ENCODE measurements around the gene SKIC3. TPM values are rescaled to one million over a fixed set of nuclear protein-coding genes. Genes with fewer than 3 reads are reported as not detected.

Gene SKIC3
- polyA plus RNA-seq, 2 of the 4 experiments (the other 2 are of a cell fraction): 34.0 to 91.3 TPM

- TF ChIP-seq TP53 (CRISPR knock-in tag; IDR thresholded peaks at IDR 0.05) (no peak), ZSCAN20 (CRISPR knock-in tag; IDR thresholded peaks at IDR 0.05) (no peak), EHMT2 (IDR thresholded peaks at IDR 0.05; ENCODE audit: low read depth) (no peak), REST (IDR thresholded peaks at IDR 0.05) (no peak), JUN (IDR thresholded peaks at IDR 0.05) (no peak), HDAC2 (IDR thresholded peaks at IDR 0.05) (no peak), FOXS1 (CRISPR knock-in tag; IDR thresholded peaks at IDR 0.05) (no peak), RFX5 (IDR thresholded peaks at IDR 0.05) (no peak), RAD21 (conservative IDR thresholded peaks at IDR 0.05 in 1 of 2, IDR thresholded peaks at IDR 0.05 in 1 of 2) (no peak), MAX (IDR thresholded peaks at IDR 0.05) (no peak), MAZ (IDR thresholded peaks at IDR 0.05; ENCODE audit: borderline replicate concordance, low read depth, low read length) (no peak), ZC3H11A (IDR thresholded peaks at IDR 0.05) (no peak), BCL3 (IDR thresholded peaks at IDR 0.05) (no peak), HMGXB4 (CRISPR knock-in tag; IDR thresholded peaks at IDR 0.05; ENCODE audit: borderline replicate concordance) (no peak), USF2 (IDR thresholded peaks at IDR 0.05) (no peak)
- DNase-seq (ENCODE audit: low read depth in 1 of 2, low spot score in 1 of 2) (no peak), FAIRE-seq (no peak), ATAC-seq (no peak)
- no peaks in the 10 kb centered on the region for H3K9me3 ChIP-seq
- no peak overlapping the region for H3K4me2 ChIP-seq
- H3K4me1 ChIP-seq: no peaks in the 10 kb centered on the region
- H3K27ac ChIP-seq: no peak overlapping the region
- no peak overlapping the region for H3K4me3 ChIP-seq
- CTCF ChIA-PET: no interaction called here
- POLR2A ChIA-PET: no interaction called here
- WGBS (ENCODE audit: missing lambda C conversion rate): 89% methylated on average over 1 of the region's 1 CpG
Observed at GRCh38 chr5:95590880-95591279, 36.1 kb upstream of the SKIC3 start.

- FAIRE-seq (no peak), DNase-seq (ENCODE audit: low read depth in 1 of 2, low spot score in 1 of 2) (no peak), ATAC-seq (no peak)
- Histone ChIP-seq H3K4me2 (no peak overlapping the region), H3K9me3 (no peaks in the 10 kb centered on the region), H3K4me1 (no peaks in the 10 kb centered on the region), H3K27ac (no peak overlapping the region), H3K4me3 (no peak overlapping the region)
- WGBS (ENCODE audit: missing lambda C conversion rate): 98% methylated on average over 1 of the region's 1 CpG
- ChIA-PET POLR2A (no interaction called here), CTCF (no interaction called here)
- no peak for TF ChIP-seq SREBF2 (IDR thresholded peaks at IDR 0.05)
- no peak for TF ChIP-seq HMGXB4 (CRISPR knock-in tag; IDR thresholded peaks at IDR 0.05; ENCODE audit: borderline replicate concordance)
- TF ChIP-seq FOSL2 (IDR thresholded peaks at IDR 0.05): no peak
- TF ChIP-seq FOSL2 (CRISPR knock-in tag; IDR thresholded peaks at IDR 0.05): no peak
- TF ChIP-seq RAD21 (conservative IDR thresholded peaks at IDR 0.05 in 1 of 2, IDR thresholded peaks at IDR 0.05 in 1 of 2): no peak
- no peak for TF ChIP-seq JUNB (IDR thresholded peaks at IDR 0.05)
- no peak for TF ChIP-seq PBX3 (IDR thresholded peaks at IDR 0.05)
- TF ChIP-seq ATOH8 (CRISPR knock-in tag; IDR thresholded peaks at IDR 0.05; ENCODE audit: low read depth): no peak
- no peak for TF ChIP-seq MAZ (IDR thresholded peaks at IDR 0.05; ENCODE audit: borderline replicate concordance, low read depth, low read length)
- no peak for TF ChIP-seq EHMT2 (IDR thresholded peaks at IDR 0.05; ENCODE audit: low read depth)
- no peak for TF ChIP-seq CHD4 (IDR thresholded peaks at IDR 0.05; ENCODE audit: borderline replicate concordance)
Observed at GRCh38 chr5:95583992-95584391, 29.2 kb upstream of the SKIC3 start.

All from A549 (cell line).